PFSK-1 (cell line): Measurements from ENCODE around the gene PPP1R2C.

ENCODE experiments used
- FOXP2 ChIP-seq: optimal IDR thresholded peaks from 2 replicates; pipeline ENCODE3; 2011; ENCODE audit warnings: borderline replicate concordance, control low read depth, inconsistent platforms; ENCODE audit not compliant: insufficient read depth; ENCODE audit errors: extremely low read length, extremely low read depth
- POLR2AphosphoS5 ChIP-seq: IDR thresholded peaks from 2 replicates; pipeline ENCODE4 v1.6.1; 2012; ENCODE audit warnings: low read depth, mild to moderate bottlenecking, control low read depth, low read length, moderate library complexity
- SIN3A ChIP-seq: IDR thresholded peaks from 2 replicates; pipeline ENCODE4 v1.6.1; 2012; ENCODE audit warnings: mild to moderate bottlenecking, low read length, moderate library complexity, borderline replicate concordance; ENCODE audit not compliant: insufficient read depth
- TAF1 ChIP-seq: IDR thresholded peaks from 2 replicates; pipeline ENCODE4 v1.6.1; 2012; ENCODE audit warnings: low read length, control low read depth, borderline replicate concordance; ENCODE audit not compliant: insufficient read depth
- TF ChIP-seq, protein P1 (sequence below), 2 experiments: IDR thresholded peaks; 2 replicates each; pipeline versions ENCODE4 v1.6.1 to v1.8.0; 2011 to 2012; ENCODE audit warnings: low read depth in 2 of 2, low read length in 2 of 2, control low read depth in 1 of 2, inconsistent platforms in 1 of 2, mild to moderate bottlenecking in 1 of 2, moderate library complexity in 1 of 2; ENCODE audit not compliant: insufficient read depth in 1 of 2

PPP1R2C gene

DNA sequence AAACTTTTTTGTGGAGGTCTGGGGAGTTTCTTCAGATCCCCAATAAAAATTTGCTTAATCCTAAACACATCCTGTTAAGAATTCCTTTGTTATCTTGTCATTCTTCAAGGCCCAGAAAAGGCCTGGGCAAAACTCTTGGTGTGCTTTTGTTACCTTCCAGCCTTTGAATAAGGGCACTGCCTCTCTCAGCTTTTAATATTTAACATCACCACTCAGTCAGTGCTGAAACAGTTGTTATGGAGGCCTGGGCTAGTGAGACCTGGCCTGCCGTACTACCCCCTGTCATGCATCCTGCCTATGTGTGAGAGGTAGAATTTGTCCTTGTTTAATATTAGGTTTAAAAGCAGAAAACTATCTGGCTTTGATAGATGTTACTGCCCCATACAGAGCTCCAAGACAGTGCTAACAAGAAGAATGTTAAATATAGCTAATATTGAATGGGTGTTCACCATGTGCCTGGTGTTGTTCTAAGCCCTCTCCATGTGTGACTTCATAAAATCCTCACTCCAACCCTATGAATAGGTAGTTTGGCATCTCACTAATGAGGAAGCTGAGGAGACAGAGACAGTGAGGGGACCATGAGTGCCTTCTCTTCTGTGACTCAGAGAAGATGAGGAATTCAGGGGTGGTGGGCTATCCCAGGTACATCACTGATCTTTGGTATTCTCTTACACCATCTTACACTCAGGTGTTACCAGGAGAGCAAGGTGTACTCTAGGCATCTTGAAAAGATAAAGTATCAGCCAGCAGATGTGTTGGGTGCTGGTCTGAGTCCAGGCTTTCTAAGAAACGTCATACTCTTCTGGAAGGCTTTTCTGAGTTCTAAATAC, 6.2 kb downstream of the PPP1R2C start:
- TF ChIP-seq TAF1 (no peak), FOXP2 (no peak), POLR2AphosphoS5 (no peak), SIN3A (no peak)
- TF ChIP-seq, protein P1, sequence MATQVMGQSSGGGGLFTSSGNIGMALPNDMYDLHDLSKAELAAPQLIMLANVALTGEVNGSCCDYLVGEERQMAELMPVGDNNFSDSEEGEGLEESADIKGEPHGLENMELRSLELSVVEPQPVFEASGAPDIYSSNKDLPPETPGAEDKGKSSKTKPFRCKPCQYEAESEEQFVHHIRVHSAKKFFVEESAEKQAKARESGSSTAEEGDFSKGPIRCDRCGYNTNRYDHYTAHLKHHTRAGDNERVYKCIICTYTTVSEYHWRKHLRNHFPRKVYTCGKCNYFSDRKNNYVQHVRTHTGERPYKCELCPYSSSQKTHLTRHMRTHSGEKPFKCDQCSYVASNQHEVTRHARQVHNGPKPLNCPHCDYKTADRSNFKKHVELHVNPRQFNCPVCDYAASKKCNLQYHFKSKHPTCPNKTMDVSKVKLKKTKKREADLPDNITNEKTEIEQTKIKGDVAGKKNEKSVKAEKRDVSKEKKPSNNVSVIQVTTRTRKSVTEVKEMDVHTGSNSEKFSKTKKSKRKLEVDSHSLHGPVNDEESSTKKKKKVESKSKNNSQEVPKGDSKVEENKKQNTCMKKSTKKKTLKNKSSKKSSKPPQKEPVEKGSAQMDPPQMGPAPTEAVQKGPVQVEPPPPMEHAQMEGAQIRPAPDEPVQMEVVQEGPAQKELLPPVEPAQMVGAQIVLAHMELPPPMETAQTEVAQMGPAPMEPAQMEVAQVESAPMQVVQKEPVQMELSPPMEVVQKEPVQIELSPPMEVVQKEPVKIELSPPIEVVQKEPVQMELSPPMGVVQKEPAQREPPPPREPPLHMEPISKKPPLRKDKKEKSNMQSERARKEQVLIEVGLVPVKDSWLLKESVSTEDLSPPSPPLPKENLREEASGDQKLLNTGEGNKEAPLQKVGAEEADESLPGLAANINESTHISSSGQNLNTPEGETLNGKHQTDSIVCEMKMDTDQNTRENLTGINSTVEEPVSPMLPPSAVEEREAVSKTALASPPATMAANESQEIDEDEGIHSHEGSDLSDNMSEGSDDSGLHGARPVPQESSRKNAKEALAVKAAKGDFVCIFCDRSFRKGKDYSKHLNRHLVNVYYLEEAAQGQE (IDR thresholded peaks at IDR 0.05; ENCODE audit: insufficient read depth in 1 of 2, low read depth in 2 of 2, low read length in 2 of 2), result no peak

DNA sequence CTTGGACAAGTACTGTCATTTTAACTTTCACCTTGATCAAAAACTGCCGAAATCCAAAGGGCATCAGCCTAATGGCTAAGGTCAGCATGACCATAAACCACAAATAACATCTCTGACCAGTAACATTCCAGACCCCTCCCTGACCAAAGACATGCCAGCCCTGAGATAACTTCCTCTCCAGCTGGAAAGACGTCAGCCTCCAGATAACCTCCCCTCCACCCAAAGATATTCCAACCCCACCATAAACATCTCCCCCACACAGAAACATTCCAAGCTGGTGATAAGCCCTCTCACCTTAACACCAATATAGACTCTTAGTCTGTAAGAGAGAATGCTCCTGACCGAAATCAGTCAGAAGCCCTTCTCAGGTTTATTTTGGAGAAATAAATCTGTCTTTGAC, 7.4 kb downstream of the PPP1R2C start:
- TF ChIP-seq TAF1 (no peak), SIN3A (no peak), POLR2AphosphoS5 (no peak), FOXP2 (no peak)
- TF ChIP-seq, protein P1 (IDR thresholded peaks at IDR 0.05; ENCODE audit: insufficient read depth in 1 of 2, low read depth in 2 of 2, low read length in 2 of 2), result no peak

DNA sequence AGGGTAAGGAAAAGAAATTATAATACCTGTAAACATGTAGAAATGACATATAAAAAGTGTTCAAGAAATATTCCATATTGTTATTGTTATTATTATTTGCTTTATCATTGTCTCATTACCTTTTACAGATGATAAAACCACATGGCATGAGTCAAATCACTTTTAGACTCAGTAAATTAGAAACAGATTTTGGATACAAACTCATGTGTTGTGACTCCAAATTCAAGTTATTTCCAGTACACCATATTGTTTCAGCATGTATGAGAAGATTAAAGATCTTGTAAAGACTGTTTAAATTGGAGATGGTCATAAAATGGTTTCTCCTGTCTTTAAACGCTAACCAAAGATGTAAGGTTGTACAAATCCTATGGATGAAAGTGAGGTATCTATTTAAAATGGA, 18.1 kb downstream of the PPP1R2C start:
- no peak for TF ChIP-seq SIN3A

DNA sequence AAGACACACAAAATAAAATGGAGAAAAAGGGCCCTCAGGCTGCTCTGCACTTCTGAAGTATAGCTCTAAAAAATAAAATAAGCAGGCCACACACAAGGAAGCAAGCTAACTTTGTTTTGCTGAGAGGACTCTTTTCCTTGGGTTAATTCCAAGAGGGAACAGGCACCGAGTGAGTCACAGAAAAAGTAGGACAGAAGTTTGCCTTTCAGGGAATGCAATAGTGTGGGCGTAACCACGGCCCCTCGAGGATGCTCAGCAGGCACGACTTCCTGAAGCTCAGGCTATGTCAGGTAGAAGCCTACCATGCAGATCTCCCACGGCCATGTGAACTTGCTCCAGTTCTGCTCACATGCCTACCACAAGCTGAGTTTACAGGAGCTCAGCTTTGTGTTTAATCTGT, 22.1 kb downstream of the PPP1R2C start:
- no peak for TF ChIP-seq POLR2AphosphoS5
- no peak for TF ChIP-seq FOXP2
- no peak for TF ChIP-seq TAF1
- TF ChIP-seq, protein P1 (IDR thresholded peaks at IDR 0.05; ENCODE audit: insufficient read depth in 1 of 2, low read depth in 2 of 2, low read length in 2 of 2), result no peak
- no peak for TF ChIP-seq SIN3A

DNA sequence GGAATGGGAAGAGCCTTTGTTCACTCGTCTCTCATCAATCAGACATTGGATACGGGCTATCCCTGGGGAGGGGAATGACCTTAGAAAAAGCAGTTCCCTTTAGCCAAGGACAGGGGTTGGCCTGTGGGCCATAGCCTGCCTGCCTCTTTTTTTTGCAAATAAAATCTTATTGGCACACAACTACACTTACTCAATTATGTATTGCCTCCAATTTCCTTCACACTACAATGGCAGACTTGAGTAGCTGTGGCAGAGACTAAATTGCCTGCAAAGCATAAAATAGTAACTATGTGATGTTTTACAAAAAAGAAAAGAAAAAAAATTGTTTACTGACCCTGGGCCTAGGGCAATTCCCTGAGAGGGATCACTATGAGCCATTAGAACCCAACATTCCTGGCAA, 23.4 kb downstream of the PPP1R2C start:
- TF ChIP-seq, protein P1 (IDR thresholded peaks at IDR 0.05; ENCODE audit: insufficient read depth in 1 of 2, low read depth in 2 of 2, low read length in 2 of 2), result no peak
- TF ChIP-seq TAF1 (no peak), FOXP2 (no peak), POLR2AphosphoS5 (no peak), SIN3A (no peak)
